Activated T-helper 9 cell treated with anti-CD3 and anti-CD28 coated beads, Interleukin-2, amount 50 U/mL, for 16 hours (primary cell): ENCODE results near the gene TM9SF1.

Source experiments
- DNase-seq: peaks from one replicate; pipeline ENCODE4 v3.0.0-alpha.2; 2020; ENCODE audit warnings: low read depth

Gene TM9SF1

DNA sequence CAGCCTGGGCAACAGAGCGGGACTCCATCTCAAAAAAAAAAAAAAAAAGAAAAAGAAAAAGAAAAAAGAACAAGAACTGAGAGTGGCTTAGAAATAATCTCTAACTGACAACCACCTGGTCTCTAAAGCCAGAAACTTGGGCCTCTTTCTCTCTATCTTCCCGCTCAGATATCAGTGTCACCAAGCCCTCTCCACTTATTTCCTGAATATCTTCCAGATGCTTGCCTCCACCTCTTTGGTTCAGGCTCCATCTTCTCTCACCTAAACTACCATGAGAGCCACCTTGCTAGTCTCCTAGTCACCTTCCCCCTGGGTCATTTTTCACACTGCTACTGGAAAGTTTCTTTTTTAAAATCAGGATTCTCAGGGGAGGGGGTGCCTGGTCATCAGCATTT is 1.8 kb upstream of the TM9SF1 start:
- no peak for DNase-seq

DNA sequence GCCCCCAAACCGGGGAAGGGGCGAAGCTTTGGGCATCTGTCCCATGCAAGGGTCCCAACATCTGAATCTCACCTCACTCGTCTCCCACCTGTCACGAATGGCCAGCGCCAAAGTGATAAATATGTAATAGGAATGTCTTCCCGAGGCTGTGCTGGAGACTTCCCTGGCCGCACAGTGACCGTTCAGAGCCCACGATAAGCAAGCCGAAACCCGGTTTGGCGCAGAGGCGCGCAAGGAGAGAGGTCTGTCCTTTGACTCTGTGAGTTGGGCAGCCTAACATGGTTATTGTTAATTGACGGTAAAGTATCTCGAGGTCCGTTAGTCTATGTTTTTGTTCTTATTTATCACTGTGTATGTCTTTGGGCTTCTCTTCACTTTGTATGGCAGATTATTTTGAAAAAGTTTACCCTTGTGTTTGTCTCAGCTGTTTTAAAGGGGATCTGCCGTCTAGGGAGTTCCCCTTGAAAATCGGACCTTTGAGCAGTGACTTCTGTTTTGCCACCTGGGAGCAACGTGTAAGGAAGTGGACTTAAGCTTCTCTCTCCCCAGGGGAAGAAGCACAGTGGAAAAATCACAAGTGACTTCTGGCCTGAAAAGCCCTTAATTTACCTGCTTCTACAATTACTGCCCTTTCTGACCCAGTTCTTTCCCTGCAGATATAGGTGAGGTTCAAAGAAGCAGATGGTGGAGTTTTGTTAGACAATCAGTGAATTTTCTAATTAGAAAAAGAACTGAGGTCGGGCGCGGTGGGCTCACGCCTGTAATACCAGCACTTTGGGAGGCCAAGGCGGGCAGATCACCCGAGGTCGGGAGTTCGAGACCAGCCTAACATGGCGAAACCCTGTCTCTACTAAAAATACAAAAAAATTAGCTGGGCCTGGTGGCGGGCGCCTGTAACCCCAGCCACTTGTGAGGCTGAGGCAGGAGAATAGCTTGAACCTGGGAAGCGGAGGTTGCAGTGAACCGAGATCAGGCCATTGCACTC is 1.1 kb upstream of the TM9SF1 start:
- DNase-seq: no peak

DNA sequence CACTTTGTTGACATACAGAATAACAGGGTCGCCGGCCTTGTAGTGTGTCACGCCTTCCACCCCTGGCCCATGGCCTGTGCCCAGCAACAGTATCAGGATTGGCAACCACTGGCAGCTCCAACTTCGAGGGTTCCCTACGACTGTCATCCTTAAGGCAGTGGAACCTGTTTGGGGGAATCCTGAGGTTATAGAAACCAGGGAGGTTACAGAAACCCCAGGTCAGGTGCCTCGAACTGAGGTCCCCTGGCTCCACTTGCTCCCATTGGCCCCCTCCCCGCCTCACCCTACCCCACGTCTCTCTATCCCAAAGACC is 412 bp downstream of the TM9SF1 start:
- DNase-seq: no peak

DNA sequence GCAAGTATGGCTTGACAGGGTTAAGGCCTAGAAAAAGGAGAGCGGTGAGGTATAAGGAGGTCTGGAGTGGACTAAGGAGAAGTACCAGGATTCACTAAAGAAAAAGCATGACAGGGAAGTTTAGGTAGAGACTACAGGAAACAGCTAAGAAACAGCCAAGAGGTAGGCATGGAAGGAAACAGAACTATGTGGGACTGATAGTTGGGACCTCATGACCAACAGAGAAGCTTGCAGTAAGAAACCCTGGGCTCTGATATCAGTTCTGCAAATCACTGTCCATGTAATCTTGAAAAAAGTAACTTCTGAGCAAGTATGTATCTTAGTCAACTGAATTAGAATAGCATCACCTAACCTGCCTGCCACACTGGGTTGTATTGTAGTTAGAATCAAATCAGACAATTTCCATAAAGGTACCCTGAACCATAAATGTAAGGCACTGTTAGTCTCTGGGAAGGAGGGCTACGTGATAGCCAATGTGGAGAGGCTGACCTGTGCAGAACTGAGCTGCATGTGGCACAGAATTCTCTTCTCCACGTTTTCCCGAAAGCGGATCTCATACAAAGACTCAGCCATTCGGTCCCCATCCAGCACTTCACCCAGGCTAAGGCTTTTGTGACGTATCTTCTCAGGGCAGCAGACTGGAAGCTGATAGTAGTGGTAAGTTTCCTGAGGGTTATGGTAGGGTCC is 912 bp downstream of the TM9SF1 start:
- DNase-seq: no peak

DNA sequence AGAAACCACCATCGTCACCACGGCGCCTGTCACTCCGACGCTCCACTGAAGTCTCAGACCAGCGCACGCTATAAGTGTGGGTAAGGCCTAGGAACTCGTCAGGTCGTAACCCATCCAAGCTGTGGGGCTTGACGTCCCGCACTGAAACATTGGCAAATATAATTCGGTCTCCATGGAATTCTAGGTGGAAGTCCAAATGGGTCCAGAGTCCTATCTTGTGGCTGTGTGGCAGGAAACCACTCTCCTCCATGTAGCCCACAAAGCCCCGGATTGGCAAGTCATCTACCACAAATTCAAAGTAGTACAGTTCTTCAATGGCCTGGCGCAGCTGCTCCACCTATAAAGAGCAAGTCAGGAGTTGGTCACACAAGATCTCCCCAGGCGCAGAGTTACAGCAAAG is 2.3 kb downstream of the TM9SF1 start:
- no peak for DNase-seq

DNA sequence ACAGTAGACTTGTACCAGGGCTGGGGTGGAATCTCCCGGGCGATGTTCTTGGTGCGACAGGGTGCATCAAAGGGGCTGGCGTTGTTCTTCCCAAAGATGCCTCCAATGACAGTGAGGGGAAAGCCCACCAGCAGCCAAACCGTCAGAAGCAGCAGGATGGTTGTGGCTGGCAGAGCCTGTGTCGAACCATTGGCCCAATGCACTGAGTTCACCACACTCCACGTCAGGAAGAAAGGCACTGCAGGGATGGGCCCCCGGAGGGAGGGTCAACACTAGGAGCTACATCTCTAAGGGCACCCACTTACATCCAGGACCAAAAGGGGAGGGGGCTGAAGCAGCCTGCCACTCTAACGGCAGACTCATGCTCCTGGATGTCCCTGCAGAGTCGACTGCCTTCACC is 4.8 kb downstream of the TM9SF1 start:
- DNase-seq: no peak

DNA sequence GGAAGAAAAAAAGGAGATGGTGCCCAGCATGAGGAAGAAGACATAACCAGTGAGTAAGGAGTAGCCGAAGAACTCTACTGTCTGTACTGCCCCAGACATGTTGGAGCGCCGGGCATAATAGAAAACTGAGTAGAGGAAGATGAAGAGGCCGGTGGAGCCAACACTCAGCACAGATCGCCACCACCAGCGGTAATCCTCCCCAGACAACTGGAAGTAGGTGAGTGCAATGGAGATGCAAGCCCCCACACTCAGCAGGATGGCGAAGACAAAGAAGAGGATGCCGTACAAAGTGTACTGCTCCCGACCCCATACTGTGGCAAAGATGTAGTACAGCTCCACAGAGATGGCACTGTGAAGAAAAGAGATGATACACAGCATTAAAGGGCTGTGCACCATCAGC is 5.8 kb downstream of the TM9SF1 start:
- DNase-seq: no peak

DNA sequence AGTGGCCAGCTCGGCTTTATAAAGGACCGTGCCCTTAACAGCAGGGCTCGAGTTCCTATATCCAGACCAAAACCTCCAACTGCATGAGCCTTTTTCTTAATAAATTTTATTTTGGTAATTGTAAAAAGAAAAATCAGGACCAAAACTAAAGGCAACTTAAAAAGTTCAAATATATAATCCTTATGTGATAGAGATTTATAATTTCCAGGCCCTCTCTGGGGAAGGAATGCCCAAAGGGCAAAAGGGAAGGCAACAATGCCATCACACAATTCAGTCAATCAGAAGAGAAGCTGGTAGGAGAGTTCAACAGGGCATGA is 6.2 kb downstream of the TM9SF1 start:
- DNase-seq: no peak

DNA sequence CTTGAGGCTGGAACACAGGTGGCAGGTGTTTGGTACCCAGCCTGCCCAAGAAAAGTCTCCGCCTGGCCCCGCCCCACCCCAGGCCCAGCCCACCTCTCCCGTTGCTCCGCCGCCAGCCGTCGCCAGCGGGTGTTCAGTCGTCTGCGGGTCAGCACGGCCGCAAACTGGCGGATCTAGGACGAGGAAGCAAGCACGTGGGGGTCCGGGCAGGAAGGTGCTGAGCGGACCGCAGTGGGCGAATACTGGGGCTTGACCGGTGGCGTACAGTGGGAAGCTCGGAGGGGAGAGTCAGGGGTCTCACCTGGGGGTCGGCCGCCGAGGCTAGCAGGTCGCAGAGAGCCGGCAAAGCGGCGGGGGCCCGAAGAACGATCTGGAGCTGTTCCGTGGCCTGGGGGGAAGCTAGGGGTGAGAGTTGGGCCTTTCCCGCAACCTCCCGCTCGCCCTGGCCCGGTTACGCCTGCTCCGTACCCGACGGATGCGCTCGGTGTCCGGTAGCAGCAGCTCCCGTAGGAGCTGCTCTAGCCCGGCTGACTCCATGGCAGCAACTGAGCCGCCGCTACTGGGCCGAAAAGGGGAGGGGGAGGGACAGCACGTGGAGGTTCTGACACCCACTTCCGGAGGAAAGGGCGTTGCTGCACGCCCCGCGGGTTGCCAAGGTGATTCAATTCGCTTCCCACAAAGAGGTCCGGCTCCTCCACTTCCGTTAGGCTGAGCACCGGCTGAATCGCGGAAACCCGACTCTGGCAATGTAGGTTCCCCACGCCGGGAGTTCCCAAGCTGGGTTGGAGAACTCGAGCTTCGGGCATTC is 6.8 kb downstream of the TM9SF1 start, which contains the start of gene IPO4:
Gene IPO4, minus strand, starts transcription at position 566 of the 808 bp plus-strand sequence. Its CDS starts 29 bp downstream, at position 537.
- peak; percentile 93 for DNase-seq

DNA sequence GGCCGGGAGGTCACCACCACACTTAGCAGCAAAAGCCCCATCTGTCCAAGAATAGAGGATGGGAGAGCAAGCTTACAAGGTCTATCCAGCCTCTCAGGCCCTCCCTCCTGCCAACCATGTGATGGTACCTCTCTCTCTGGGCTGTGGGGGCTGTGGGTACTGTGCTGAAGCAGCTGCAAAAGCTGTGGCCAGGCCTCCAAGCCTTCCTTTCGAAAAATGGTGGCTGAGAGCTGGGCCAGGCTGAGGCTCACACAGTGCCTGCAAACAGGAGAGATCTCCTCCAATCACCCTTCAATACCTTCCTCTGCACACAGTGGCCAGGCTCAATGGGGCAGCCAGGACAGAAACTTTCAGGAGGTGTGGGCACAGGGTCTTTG is 7.7 kb downstream of the TM9SF1 start:
- DNase-seq: no peak

DNA sequence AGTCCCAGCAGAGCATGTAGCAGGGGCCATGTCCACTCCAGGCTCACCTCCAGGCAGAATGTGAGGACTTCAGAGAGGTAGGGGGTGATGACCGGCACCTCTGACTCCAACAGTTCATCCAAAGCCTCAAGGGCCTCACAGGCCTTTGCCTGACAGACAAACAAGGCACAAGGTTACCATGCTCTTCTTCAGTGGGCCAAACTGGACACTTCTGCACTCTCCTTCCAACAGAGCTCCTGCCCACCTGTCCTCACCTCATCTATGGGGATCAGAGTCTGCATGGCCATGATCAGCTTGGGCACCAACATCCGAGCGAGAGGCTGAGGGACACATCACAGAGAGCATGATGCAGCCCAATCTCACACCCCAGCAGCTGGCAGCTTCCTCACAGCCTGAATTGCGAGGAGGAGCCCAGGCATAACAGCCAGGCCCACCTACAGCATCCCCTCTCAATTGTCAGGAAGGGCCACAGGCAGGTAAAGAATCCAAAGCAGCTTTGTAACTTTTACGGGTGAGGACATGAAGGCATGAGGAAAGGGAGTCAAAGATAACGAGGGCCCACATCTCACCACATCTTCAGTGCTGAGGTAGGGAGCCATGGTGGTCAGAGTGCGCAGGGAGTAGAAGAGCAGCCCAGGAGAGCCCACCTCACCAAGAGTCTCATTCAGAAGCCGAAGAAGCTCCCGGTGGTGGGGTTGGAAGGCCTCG is 8.3 kb downstream of the TM9SF1 start:
- no peak for DNase-seq

DNA sequence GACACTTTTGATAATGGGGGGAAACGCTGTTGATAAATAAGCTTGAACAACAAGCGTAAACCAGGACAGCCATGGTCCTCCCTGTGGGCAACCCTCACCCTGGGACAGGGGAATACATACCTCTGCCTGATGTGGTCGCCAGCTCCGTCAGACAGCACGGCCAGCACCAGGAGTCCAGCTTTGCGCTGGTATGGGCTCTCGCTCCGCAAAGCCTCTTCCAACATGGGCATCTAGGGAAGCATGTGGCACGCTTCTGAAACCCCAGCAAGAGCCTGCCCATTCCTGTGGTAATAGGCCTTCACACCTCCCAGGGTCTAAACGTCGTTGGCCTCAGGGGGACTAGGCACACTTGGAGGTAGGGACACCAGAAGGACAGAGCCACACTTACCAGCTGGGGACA is 9.5 kb downstream of the TM9SF1 start:
- DNase-seq: no peak

DNA sequence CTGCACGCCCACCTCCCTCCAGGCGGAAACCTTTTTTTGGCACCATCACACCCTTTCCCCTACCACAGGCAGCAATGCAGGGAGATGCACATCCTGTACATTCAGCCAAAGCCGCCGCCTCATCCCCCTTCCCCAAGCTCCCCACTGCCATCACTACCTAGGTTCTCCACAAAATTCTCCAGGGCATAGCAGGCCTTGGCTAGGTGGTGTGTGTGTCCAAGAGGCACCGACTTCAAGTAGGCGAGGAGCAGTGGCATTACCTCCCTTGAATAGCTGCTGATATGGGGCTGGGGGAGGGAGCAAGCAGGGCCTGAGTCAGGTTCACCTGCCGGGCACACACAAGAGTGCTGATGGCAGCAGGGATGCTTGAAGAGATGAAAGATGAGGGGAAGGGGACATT is 10.2 kb downstream of the TM9SF1 start:
- DNase-seq: no peak

DNA sequence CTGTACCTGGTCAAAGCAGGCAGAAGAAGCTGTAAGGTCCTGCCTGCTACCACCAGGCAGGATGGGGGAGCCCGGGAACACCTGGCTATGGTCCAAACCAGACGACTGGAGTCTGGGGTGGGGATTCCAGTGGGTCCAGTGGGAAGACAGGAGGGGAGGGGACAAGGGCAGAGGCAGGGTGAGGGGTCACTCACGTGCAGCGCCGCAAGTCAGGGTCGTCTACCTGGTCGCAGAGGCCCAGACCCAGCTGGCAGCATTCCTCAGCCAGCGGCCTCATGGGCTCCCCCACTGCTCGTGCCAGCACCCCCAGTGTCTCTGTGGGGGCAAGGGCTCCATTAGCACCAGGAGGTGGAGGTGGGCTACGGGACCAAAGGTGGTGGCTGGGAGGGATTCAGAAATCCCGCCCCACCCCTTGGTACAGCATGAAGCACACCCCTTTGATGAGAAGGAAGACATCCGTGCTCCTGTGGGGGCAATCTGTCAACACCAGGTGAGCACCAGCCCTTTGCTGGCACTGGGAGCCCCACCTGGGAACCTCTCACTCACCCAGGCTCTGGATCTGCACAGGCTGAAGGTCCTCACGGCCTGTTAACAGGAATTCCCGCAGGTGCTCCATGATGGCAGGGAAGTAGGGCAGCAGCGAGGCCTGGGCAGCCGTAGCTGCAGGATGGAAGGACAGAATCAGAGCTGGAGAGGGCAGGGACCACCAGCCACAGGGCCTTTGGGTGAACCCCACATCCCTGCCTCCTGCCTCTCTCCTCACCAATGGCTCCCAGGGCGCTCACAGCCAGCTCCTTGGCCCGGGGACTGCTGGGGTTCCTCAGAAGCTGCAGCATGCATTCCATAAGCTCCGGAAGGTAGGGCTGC is 10.9 kb downstream of the TM9SF1 start:
- no peak for DNase-seq

DNA sequence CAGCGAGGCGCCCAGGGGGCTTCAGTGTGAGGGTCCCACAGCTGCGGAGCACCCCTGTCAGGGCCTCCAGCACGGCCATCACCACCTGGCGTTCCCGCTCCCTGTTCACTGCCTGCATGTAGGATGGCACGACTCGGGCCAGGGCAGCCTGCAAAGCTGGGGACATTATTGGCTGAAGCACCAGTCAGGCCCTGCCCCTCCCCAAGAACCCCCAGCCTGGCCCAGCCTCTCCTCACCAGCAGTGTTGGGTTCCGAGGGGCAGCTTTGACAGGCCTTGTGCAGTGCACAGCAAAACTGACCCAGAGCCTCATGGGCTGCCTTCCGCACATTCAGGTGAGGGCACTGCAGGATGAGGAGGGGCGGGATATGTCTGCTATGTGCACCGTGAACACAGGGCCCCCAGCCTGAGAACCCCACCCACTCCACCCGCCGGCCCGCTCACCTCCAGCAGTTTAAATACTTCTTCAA is 12.2 kb downstream of the TM9SF1 start:
- DNase-seq: no peak

DNA sequence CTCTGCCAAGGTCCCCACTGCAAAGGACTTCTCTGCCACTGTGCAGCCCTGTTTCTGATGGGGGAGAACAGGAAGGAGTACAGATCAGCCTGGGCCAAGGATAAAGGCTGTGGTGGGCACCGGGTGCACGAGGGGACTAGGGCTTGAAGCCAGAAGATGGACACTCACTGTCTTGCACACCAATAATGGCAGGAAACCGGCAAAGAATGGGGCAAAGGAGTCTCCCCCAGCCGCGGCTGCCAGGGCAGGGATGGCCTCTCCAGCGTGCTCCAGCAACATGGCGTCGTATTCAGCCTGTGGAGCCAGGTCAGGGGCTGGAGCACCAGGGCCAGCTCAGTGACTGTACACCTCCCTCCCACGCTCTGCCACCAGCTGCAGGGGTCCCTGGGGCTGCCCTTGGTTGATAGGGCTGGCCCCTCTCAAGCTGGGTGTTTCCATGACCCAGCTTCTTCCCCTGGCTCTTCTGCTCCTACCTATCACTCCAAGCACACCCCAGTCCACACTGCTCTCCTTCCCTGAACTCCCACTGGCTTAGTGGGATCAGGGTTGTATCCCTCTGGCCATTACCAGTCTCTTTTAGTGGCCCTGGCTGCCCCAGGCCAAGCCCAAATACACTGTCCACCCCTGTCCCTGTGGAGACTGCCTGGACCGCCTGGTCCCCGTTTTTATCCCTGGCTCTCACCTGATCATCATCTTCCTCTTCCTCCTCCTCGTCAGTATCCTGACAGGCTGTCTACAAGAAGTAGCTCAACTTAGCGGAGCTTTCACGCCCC is 12.9 kb downstream of the TM9SF1 start:
- no peak for DNase-seq

DNA sequence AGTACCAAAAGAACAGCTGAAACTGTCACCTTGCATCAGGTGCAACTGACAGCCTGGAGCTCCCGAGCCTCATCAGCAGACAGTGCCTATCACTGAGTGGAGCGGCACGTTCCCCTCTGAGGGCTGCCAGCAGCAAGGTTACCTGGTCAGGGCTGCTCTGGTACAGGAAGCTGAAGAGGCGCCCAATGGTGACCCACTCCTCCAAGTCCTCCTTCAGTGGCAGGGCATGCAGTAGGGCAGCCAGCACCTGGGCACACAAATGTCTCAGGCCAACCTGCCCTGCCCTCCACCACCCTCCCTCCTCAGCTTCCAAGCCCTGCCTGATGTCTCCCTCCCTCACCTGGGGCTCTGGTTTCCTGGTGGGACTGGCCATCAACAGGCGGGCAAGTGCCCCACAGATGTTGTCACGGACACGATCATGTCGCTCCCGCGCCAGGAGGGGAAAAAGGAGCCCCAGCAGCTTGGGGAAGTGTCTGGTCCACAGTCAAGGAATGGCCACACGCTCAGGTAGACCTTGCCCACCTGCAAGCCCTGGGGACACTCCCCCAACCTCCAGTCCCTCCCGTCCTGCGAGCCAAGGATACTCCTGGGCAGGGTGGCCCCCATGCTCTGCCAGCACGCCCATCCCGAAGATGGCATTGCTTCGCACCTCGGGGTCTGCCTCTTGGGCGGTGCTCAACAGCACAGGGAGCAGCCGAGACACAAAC is 13.7 kb downstream of the TM9SF1 start:
- DNase-seq: no peak

DNA sequence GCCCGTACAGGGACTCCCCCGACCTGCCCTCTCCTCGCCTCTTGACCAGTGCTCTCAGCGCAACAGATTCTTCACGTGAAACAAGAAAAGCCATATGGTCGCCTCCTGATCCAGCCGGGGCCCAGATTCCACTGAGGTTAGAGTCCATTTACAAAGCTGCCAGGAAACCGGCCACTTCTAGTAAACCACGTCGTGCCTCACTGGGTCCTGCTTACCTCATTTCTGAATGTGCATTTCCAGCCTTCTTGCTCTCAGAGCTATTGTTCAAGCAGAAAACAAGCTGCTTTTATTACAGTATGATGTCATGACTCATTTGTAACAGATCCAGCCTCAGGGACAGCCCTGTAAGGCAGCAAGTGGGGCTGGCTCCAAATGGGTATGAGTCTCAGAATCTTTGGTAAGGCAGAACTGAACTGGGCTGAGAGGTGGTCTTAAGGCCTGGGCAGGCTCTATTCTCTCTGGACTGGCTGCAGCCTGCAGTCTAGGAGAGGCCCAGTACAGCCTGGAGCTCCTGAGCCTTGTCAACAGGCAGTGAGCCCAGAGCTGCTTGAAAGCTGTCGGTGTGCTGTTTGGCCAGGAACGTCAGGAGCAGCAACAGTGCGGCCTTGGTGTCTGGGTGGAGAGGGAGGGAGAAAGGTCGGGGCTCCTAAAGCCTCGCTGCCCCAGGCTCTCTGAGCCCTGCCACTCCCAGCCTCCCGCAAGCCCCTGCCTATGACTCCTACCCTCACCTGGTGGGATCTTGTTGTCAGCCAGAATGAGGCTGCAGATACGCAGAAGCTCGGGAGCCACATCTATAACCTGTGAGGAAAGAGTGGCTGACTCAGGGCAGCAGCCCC is 15.1 kb downstream of the TM9SF1 start:
- DNase-seq: no peak
